ENCODE data around the gene NTNG2. TPM values are rescaled to one million over a fixed set of nuclear protein-coding genes. Genes with fewer than 3 reads are reported as not detected.

The NTNG2 gene
- total and polyA plus RNA-seq, 10 of the 15 experiments (the other 5 are each of a cell fraction or from before 2014, with no cell fraction given), result 0.37 to 0.79 (median 0.45) TPM; not detected in 6

DNA sequence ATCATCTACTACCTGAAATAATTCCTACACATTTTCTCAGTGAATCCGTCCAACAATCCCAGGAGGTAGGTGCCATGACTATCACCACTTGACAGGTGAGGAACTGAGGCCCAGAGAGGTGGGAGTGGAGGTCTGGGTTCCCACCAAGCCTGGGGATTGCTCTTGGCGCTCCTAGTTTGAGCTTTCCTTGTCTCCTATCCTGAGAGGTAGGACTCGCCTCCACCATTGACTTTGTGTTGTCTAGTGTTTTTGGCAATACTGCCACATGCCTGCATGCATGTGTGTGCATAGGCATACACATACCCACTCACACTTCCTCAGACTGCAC is 6.3 kb upstream of the NTNG2 start (continued):
- TF ChIP-seq, protein P1, sequence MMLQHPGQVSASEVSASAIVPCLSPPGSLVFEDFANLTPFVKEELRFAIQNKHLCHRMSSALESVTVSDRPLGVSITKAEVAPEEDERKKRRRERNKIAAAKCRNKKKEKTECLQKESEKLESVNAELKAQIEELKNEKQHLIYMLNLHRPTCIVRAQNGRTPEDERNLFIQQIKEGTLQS (IDR thresholded peaks at IDR 0.05; ENCODE audit: borderline replicate concordance, extremely low read depth, low read depth, low read length), result no peak
- TF ChIP-seq LARP7 (IDR thresholded peaks at IDR 0.05) (no peak), NR2C1 (IDR thresholded peaks at IDR 0.05) (no peak)

DNA sequence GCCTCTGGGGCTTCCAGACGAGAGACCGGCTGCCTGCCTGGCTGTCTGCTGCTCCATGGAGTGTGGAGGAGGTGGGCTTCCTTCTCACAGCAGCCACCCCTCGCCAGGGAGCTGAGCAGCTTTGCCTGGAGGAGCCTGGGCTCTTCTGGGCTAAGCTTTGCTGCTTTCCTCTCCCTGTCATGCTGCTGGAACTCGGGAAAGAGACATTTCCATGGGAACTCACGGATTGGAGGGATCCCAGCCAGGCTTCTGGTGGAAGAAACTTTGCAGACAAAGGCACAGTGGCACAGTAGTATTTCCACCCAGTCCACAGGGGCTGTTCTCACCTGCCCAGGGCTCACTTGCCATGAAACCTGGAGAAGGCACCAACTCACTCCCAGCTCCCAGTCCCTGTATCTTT is 5.6 kb upstream of the NTNG2 start:
- FAIRE-seq (no peak), DNase-seq (ENCODE audit: low read depth, low spot score) (no peak), ATAC-seq (no peak)
- no peak overlapping the region for H3K4me2 ChIP-seq (ENCODE audit: control insufficient read depth, insufficient read depth)
- no peak overlapping the region for H3K4me3 ChIP-seq
- no peaks in the 10 kb centered on the region for H3K36me3 ChIP-seq (ENCODE audit: control insufficient read depth in 2 of 2, insufficient read depth in 2 of 2, low read length in 1 of 2)
- peaks cover 6% of the 10 kb centered on the region in 2 experiments; a peak in 3 of 4 replicates for H3K27me3 ChIP-seq (replicated peaks in 1 of 2; ENCODE audit: control insufficient read depth in 2 of 2, insufficient read depth in 2 of 2, low read length in 1 of 2)
- intact Hi-C loops (cut with micrococcal nuclease; ENCODE audit: unreplicated experiment), result no loop called here
- no TSS peak for BruUV-seq (replicated peaks)
- ChIA-PET SMC1A (ENCODE audit: uncharacterized antibody, unreplicated experiment) (no interaction called here), CTCF (interaction anchor here (0.6 kb wide), 1 partner anchor 55 kb away, joined by 3 read pairs; no protein-coding TSS in a partner anchor), POLR2A (no interaction called here), RAD21 (ENCODE audit: unreplicated experiment) (interaction anchor here (0.7 kb wide), 1 partner anchor 394 kb away, joined by 3 read pairs; no protein-coding TSS in a partner anchor)
- no peaks in the 10 kb centered on the region for H3K4me1 ChIP-seq (ENCODE audit: control insufficient read depth, insufficient read depth, low read length)
- H3K9ac ChIP-seq (ENCODE audit: control insufficient read depth, insufficient read depth, low read length), result no peak overlapping the region
- in situ Hi-C loops (cut with MboI), result no loop called here
- TF ChIP-seq SMARCA5 (IDR thresholded peaks at IDR 0.05) (no peak), CEBPB (IDR thresholded peaks at IDR 0.05; ENCODE audit: borderline replicate concordance in 1 of 2, low read depth in 2 of 2, low read length in 2 of 2) (no peak), EED (IDR thresholded peaks at IDR 0.05; ENCODE audit: low read depth) (no peak), TBL1XR1 (IDR thresholded peaks at IDR 0.05; ENCODE audit: low read depth, low read length) (no peak), ZBED1 (IDR thresholded peaks at IDR 0.05; ENCODE audit: borderline replicate concordance) (no peak), NR2C1 (IDR thresholded peaks at IDR 0.05) (no peak), CREM (IDR thresholded peaks at IDR 0.05; ENCODE audit: low read depth) (no peak)
- H3K27ac ChIP-seq (ENCODE audit: control insufficient read depth, insufficient read depth), result no peak overlapping the region
- H3K79me2 ChIP-seq (ENCODE audit: control insufficient read depth, insufficient read depth, low read length), result no peaks in the 10 kb centered on the region
- 2% methylated on average over 5 of the region's 5 CpGs for WGBS (ENCODE audit: insufficient coverage, insufficient replicate concordance, low lambda C conversion rate, missing lambda C conversion rate)
- H3K9me3 ChIP-seq (replicated peaks; ENCODE audit: control insufficient read depth, insufficient read depth, low read length), result no peaks in the 10 kb centered on the region
- no peaks in the 10 kb centered on the region; the same call in 1 of the 2 replicates for H4K20me1 ChIP-seq (ENCODE audit: control insufficient read depth, insufficient read depth)
- H2AFZ ChIP-seq (ENCODE audit: control insufficient read depth, low read depth, low read length), result no peak overlapping the region
